Muscle of leg (tissue), 11 donors: ENCODE data around the gene MOGAT3. TPM values are rescaled to one million over a fixed set of nuclear protein-coding genes. Genes with fewer than 3 reads are reported as not detected.
A peak's percentile ranks its signal among the peaks of the same experiment; 100 is the strongest.

Source experiments
- DNase-seq: peaks from one replicate; pipeline ENCODE4 v3.0.0; 2013
- H3K27ac ChIP-seq: one replicate; pipeline ENCODE4 v1.5.1; 2013; ENCODE audit warnings: mild to moderate bottlenecking, low read length, control low read depth
- H3K27me3 ChIP-seq: one replicate; pipeline ENCODE4 v1.6.1; 2013; ENCODE audit warnings: low read length; ENCODE audit not compliant: control insufficient read depth, insufficient read depth
- H3K36me3 ChIP-seq: one replicate; pipeline ENCODE4 v1.6.1; 2013; ENCODE audit warnings: low read length; ENCODE audit not compliant: control insufficient read depth, insufficient read depth
- H3K4me1 ChIP-seq: one replicate; pipeline ENCODE4 v1.6.1; 2013; ENCODE audit warnings: low read length; ENCODE audit not compliant: control insufficient read depth, insufficient read depth
- H3K4me3 ChIP-seq: one replicate; pipeline ENCODE4 v1.5.1; 2013; ENCODE audit warnings: low read length, control low read depth
- H3K9me3 ChIP-seq: replicated peaks from 2 replicates; pipeline ENCODE4 v1.6.1; 2013; ENCODE audit warnings: low read depth, low read length; ENCODE audit not compliant: control insufficient read depth
- WGBS: methylation state at CpG from one replicate; pipeline ENCODE4 v1.1.5; 2013; ENCODE audit warnings: missing lambda C conversion rate; ENCODE audit not compliant: insufficient coverage; 5-methylcytosine and 5-hydroxymethylcytosine counted together
- polyA plus RNA-seq, 8 donors: library from polyadenylated mRNA; unstranded; fragments of 120-200 nt; gene quantifications; one replicate each; pipeline versions ENCODE4 v1.2.1 to v1.2.3, GENCODE V29; 2013; ENCODE audit warnings: inconsistent platforms in 1 of 8, low replicate concordance in 1 of 8; ENCODE audit not compliant: insufficient read length in 8 of 8, insufficient read depth in 1 of 8
- total RNA-seq: library from RNA; stranded (reverse); fragments of 120-200 nt; gene quantifications from one replicate; pipeline ENCODE4 v1.2.4, GENCODE V29; 2013

Gene MOGAT3
- total and polyA plus RNA-seq, 9 donors: 0.10 to 2.4 (median 0.51) TPM; not detected in 6

GRCh38 chr7:101161692-101162471 lies 39.0 kb downstream of the MOGAT3 start:
- Histone ChIP-seq H3K4me3 (no peak overlapping the region), H3K36me3 (peaks cover 30% of the 10 kb centered on the region), H3K4me1 (peaks cover 32% of the 10 kb centered on the region), H3K9me3 (no peaks in the 10 kb centered on the region), H3K27me3 (peaks cover 52% of the 10 kb centered on the region), H3K27ac (no peak overlapping the region)
- 69% methylated on average over 8 of the region's 17 CpGs for WGBS
- no peak for DNase-seq

- Histone ChIP-seq H3K27ac (no peak overlapping the region), H3K4me3 (no peak overlapping the region), H3K36me3 (peaks cover 30% of the 10 kb centered on the region), H3K4me1 (peaks cover 30% of the 10 kb centered on the region), H3K27me3 (peaks cover 42% of the 10 kb centered on the region), H3K9me3 (no peaks in the 10 kb centered on the region)
- DNase-seq: no peak
Observed at GRCh38 chr7:101160910-101161309, 39.9 kb downstream of the MOGAT3 start.

GRCh38 chr7:101159696-101160674 lies 40.9 kb downstream of the MOGAT3 start:
- Histone ChIP-seq H3K36me3 (peaks cover 30% of the 10 kb centered on the region), H3K27ac (no peak overlapping the region), H3K4me1 (peaks cover 26% of the 10 kb centered on the region), H3K27me3 (peaks cover 33% of the 10 kb centered on the region), H3K4me3 (no peak overlapping the region), H3K9me3 (no peaks in the 10 kb centered on the region)
- no peak for DNase-seq
- 59% methylated on average over 14 of the region's 31 CpGs for WGBS

- peaks cover 30% of the 10 kb centered on the region for H3K36me3 ChIP-seq
- H3K27me3 ChIP-seq: peaks cover 8% of the 10 kb centered on the region
- no peaks in the 10 kb centered on the region for H3K9me3 ChIP-seq
- WGBS: 68% methylated on average over 10 of the region's 14 CpGs
- H3K27ac ChIP-seq: no peak overlapping the region
- H3K4me1 ChIP-seq: peaks cover 11% of the 10 kb centered on the region
- no peak overlapping the region for H3K4me3 ChIP-seq
- DNase-seq: no peak
Observed at GRCh38 chr7:101156866-101157589, 43.8 kb downstream of the MOGAT3 start.

GRCh38 chr7:101156277-101156676 lies 44.6 kb downstream of the MOGAT3 start:
- Histone ChIP-seq H3K9me3 (no peaks in the 10 kb centered on the region), H3K27me3 (peaks cover 2% of the 10 kb centered on the region), H3K27ac (no peak overlapping the region), H3K4me1 (peaks cover 11% of the 10 kb centered on the region), H3K4me3 (no peak overlapping the region), H3K36me3 (peaks cover 30% of the 10 kb centered on the region)
- 66% methylated on average over 3 of the region's 6 CpGs for WGBS
- no peak for DNase-seq

- peaks cover 26% of the 10 kb centered on the region for H3K36me3 ChIP-seq
- H3K27ac ChIP-seq: no peak overlapping the region
- H3K4me3 ChIP-seq: peak overlapping the region; percentile 75
- H3K27me3 ChIP-seq: peaks cover 2% of the 10 kb centered on the region
- no peak for DNase-seq
- no peaks in the 10 kb centered on the region for H3K9me3 ChIP-seq
- peaks cover 11% of the 10 kb centered on the region for H3K4me1 ChIP-seq
- WGBS: 45% methylated on average over 4 of the region's 4 CpGs
Observed at GRCh38 chr7:101155303-101155702, 45.5 kb downstream of the MOGAT3 start.

- no peak overlapping the region for H3K27ac ChIP-seq
Observed at GRCh38 chr7:101154693-101155102, 46.1 kb downstream of the MOGAT3 start.

GRCh38 chr7:101153969-101154692 lies 46.7 kb downstream of the MOGAT3 start, which contains the start of gene AP1S1:
TSS of gene AP1S1 (plus strand) at chr7:101154476. CDS start at chr7:101154515, 39 bp downstream.
- WGBS: 3% methylated on average over 44 of the region's 51 CpGs
- Histone ChIP-seq H3K4me1 (peaks cover 11% of the 10 kb centered on the region), H3K27ac (no peak within 1 kb of the TSS), H3K27me3 (peaks cover 2% of the 10 kb centered on the region), H3K9me3 (no peaks in the 10 kb centered on the region), H3K36me3 (peaks cover 15% of the 10 kb centered on the region), H3K4me3 (peak within 1 kb of the TSS; percentile 75)
- peak; percentile 97 for DNase-seq

More at GRCh38 chr7:101154693-101155102, 46.1 kb downstream of the MOGAT3 start:
- DNase-seq: no peak
- H3K4me3 ChIP-seq: peak overlapping the region; percentile 75
- no peaks in the 10 kb centered on the region for H3K9me3 ChIP-seq
- H3K27me3 ChIP-seq: peaks cover 2% of the 10 kb centered on the region
- H3K36me3 ChIP-seq: peaks cover 20% of the 10 kb centered on the region
- H3K4me1 ChIP-seq: peaks cover 11% of the 10 kb centered on the region
- WGBS: under 1% methylated on average over 25 of the region's 34 CpGs

- H3K36me3 ChIP-seq: peaks cover 3% of the 10 kb centered on the region
- WGBS: no CpG with 5 or more reads among the region's 2 CpGs
- DNase-seq: no peak
- no peak overlapping the region for H3K27ac ChIP-seq
- H3K27me3 ChIP-seq: peaks cover 8% of the 10 kb centered on the region
- H3K4me1 ChIP-seq: peaks cover 11% of the 10 kb centered on the region
- H3K9me3 ChIP-seq: no peaks in the 10 kb centered on the region
- H3K4me3 ChIP-seq: no peak overlapping the region
Observed at GRCh38 chr7:101151908-101152651, 48.8 kb downstream of the MOGAT3 start.
